ENCODE data around the gene CCDC17. TPM values are rescaled to one million over a fixed set of nuclear protein-coding genes. Genes with fewer than 3 reads are reported as not detected.

Gene CCDC17
- total RNA-seq, 1 experiment from 2014 or later: 1.9 TPM

- Histone ChIP-seq H3T11ph (ENCODE audit: low read length) (no peak overlapping the region), H3K79me1 (ENCODE audit: insufficient read depth, low read depth, low read length, poor library complexity, severe bottlenecking) (no peaks in the 10 kb centered on the region), H4K8ac (replicated peaks; ENCODE audit: insufficient read length, low read depth, low read length) (no peak overlapping the region), H2BK20ac (ENCODE audit: low read depth, low read length, poor library complexity, severe bottlenecking) (no peak overlapping the region), H2BK120ac (ENCODE audit: low read depth, low read length, poor library complexity, severe bottlenecking) (no peak overlapping the region), H3K27ac (ENCODE audit: insufficient read length, low read depth, low read length) (no peak overlapping the region), H3K14ac (ENCODE audit: insufficient read depth, low read length) (no peak overlapping the region), H3K18ac (ENCODE audit: insufficient read length, low read depth, low read length) (no peak overlapping the region), H3K4me2 (ENCODE audit: insufficient read depth, insufficient read length, low read length) (no peak overlapping the region), H3K4me1 (ENCODE audit: insufficient read depth, low read length) (no peaks in the 10 kb centered on the region), H2AFZ (ENCODE audit: low read length) (no peak overlapping the region), H2BK15ac (ENCODE audit: low read depth, low read length) (no peak overlapping the region), H4K20me1 (ENCODE audit: control insufficient read depth, insufficient read depth, insufficient read length) (no peaks in the 10 kb centered on the region), H2BK5ac (ENCODE audit: insufficient read length, low read length) (no peak overlapping the region), H3K4ac (ENCODE audit: low read depth, low read length) (no peak overlapping the region), H2BK12ac (ENCODE audit: insufficient read length, low read depth, low read length) (no peak overlapping the region), H4K91ac (ENCODE audit: insufficient read length, low read depth, low read length) (no peak overlapping the region), H3K79me2 (ENCODE audit: insufficient read depth, low read length) (no peaks in the 10 kb centered on the region), H2AK5ac (ENCODE audit: insufficient read length, low read length) (no peak overlapping the region), H3K56ac (ENCODE audit: insufficient read length, low read depth, low read length) (no peak overlapping the region), H3K9me3 (ENCODE audit: control insufficient read depth, low read depth, low read length) (no peaks in the 10 kb centered on the region), H4K5ac (ENCODE audit: insufficient read length, low read depth, low read length) (no peak overlapping the region), H3K27me3 (ENCODE audit: insufficient read depth, low read length) (no peaks in the 10 kb centered on the region), H3K23ac (ENCODE audit: insufficient read length, low read depth, low read length) (no peak overlapping the region), H3K9ac (ENCODE audit: extremely low read depth, insufficient read length, low read length) (no peak overlapping the region), H3K23me2 (ENCODE audit: insufficient read length, low read depth, low read length, poor library complexity, severe bottlenecking) (no peaks in the 10 kb centered on the region)
- DNase-seq: no peak
- H3K9me3 Mint-ChIP-seq: no peaks in the 10 kb centered on the region
- H3K36me3 Mint-ChIP-seq (ENCODE audit: insufficient read depth in 1 of 3, low read depth in 3 of 3): peaks cover 28 to 68% (median 64%) of the 10 kb centered on the region in 3 experiments; a peak in 6 of 7 replicates
- H3K4me1 Mint-ChIP-seq: no peaks in the 10 kb centered on the region
- TF ChIP-seq CTCF (conservative IDR thresholded peaks at IDR 0.05): no peak
- WGBS (ENCODE audit: extremely low coverage, insufficient read length, low lambda C conversion rate): no CpG with 5 or more reads among the region's 2 CpGs
- H3K27ac Mint-ChIP-seq: no peak overlapping the region
- H3K4me3 Mint-ChIP-seq: no peak overlapping the region
- H3K27me3 Mint-ChIP-seq (ENCODE audit: low read depth): no peaks in the 10 kb centered on the region
Measured at GRCh38 chr1:45644661-45645060, 20.8 kb upstream of the CCDC17 start.

Data from H9 (cell line).